HG03354 (cell line): ENCODE results near the gene P2RY8.
"Not testable (repeated sequence)": the region's sequence is repeated elsewhere in the genome, so short reads cannot be mapped to it uniquely, and the experiment has no call there.

Experiments used
- ATAC-seq: cut with Tn5 transposase; IDR thresholded peaks from one replicate; pipeline ENCODE4 v1.9.1; 2021; ENCODE audit warnings: mild to moderate bottlenecking; ENCODE audit not compliant: unreplicated experiment, poor library complexity, severe bottlenecking

The P2RY8 gene

DNA sequence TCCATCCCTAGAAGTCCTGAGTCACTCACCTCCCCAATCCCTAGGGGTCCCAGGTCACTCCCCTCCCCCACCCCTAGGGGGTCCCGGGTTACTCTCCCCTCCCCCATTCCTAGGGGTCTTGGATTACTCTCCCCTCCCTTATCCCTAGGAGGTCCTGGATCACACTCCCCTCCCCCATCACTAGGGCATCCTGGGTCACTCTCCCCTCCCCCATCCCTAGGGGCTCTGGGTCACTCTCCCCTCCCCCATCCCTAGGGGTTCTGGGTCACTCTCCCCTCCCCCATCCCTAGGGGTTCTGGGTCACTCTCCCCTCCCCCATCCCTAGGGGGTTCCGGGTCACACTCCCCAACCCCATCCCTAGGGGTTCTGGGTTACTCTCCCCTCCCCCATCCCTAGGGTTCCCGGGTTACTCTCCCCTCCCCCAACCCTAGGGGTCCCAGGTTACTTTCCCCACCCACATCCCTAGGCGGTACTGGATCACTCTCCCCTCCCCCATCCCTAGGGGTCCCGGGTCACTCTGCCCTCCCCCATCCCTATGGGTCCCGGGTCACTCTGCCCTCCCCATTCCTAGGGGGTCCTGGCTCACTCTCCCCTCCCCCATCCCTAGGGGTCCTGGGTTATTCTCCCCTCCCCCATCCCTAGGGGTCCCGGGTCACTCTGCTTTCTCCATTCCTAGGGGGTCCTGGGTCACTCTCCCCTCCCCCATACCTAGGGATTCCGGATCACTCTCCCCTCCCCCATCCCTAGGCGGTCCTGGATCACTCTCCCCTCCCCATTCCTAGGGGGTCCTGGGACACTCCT lies 86.4 kb downstream of the P2RY8 start:
- no peak for ATAC-seq

DNA sequence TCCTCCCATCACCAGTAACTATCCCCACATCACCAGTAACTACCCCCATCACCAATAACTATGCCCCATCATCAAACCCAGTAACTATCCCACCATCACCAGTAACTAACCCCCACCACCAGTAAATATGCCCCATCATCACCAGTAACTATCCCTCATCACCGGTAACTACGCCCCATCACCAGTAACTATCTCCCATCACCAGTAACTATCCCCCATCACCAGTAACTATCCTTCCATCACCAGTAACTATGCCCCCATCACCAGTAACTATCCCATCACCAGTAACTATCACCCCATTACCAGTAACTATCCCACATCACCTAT lies 87.2 kb downstream of the P2RY8 start:
- ATAC-seq = no peak

DNA sequence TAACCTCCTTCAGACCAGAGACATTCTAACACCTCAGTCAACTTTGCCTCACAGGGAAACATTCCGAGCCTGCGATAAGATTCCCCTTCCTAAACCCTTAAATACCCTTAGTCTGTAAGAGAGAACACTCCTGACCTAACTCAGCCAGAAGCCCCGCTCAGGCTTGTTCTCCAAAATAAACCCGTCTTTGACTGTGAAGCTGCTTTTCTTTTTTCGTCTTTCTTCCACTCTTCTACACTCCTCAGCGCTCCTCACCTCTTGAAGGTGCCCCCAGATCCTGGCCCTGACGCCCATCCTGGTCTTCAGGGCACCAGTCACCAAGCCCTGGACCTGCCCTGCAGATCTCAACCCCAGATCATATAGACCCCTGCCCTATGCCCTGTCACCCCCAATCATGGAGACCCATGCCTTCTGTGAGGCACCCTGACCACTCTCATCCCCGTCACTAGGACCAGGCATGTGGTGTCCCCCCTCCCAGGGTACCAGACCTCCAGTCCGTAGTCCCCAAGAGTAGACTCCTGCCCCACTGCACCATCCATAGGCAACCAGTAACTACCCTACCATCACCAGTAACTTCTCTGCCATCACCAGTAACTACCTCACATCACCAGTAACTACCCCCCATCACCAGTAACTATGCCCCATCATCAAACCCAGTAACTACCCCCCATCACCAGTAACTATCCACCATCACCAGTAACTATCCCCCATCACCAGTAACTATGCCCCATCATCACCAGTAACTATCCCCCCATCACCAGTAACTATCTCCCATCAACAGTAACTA lies 87.8 kb downstream of the P2RY8 start:
- no peak for ATAC-seq

DNA sequence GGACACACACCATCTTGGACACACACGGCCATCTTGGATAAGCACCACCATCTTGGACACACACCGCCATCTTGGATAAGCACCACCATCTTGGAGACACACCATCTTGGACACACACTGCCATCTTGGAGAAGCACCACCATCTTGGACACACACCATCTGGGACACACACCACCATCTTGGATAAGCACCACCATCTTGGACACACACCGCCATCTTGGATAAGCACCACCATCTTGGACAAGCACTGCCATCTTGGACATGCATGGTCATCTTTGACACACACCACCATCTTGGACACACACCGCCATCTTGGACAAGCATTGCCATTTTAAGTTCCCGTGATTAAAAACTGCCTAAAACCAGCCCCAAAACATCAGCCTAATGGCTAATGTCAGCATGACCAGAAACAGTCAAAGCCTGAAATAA lies 88.4 kb downstream of the P2RY8 start:
- not testable (repeated sequence) for ATAC-seq

DNA sequence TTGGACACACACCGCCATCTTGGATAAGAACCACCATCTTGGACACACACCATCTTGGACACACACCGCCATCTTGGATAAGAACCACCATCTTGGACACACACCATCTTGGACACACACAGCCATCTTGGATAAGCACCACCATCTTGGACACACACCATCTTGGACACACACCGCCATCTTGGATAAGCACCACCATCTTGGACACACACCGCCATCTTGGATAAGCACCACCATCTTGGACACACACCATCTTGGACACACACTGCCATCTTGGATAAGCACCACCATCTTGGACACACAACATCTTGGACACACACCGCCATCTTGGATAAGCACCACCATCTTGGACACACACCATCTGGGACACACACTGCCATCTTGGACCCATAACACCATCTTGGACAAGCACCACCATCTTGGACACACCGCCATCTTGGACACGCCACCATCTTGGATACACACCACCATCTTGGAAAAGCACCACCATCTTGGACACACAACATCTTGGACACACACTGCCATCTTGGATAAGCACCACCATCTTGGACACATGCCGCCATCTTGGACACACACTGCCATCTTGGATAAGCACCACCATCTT lies 88.9 kb downstream of the P2RY8 start:
- not testable (repeated sequence) for ATAC-seq

DNA sequence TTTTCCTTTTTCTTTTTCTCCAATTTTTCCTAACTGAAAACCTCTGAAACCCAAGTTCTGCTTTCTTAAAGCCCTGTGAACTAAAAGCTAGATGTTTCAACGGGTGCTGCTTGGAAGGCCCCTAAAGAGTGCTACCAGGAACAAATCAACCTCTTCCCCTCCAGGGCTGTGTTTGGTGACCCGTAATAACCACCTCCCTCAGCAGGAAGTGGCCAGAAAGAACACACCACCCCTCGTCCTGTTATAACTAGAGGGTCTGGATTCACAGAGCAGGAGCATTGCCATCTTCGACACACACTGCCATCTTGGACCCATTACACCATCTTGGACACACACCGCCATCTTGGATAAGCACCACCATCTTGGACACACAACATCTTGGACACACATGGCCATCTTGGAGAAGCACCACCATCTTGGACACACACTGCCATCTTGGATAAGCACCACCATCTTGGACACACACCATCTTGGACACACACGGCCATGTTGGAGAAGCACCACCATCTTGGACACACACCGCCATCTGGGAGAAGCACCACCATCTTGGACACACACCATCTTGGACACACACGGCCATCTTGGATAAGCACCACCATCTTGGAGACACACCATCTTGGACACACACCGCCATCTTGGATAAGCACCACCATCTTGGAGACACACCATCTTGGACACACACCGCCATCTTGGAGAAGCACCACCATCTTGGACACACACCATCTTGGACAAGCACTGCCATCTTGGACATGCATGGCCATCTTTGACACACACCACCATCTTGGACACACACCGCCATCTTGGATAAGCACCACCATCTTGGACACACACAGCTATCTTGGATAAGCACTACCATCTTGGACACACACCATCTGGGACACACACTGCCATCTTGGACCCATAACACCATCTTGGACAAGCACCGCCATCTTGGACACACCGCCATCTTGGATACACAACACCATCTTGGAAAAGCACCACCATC lies 89.7 kb downstream of the P2RY8 start:
- ATAC-seq = not testable (repeated sequence)

DNA sequence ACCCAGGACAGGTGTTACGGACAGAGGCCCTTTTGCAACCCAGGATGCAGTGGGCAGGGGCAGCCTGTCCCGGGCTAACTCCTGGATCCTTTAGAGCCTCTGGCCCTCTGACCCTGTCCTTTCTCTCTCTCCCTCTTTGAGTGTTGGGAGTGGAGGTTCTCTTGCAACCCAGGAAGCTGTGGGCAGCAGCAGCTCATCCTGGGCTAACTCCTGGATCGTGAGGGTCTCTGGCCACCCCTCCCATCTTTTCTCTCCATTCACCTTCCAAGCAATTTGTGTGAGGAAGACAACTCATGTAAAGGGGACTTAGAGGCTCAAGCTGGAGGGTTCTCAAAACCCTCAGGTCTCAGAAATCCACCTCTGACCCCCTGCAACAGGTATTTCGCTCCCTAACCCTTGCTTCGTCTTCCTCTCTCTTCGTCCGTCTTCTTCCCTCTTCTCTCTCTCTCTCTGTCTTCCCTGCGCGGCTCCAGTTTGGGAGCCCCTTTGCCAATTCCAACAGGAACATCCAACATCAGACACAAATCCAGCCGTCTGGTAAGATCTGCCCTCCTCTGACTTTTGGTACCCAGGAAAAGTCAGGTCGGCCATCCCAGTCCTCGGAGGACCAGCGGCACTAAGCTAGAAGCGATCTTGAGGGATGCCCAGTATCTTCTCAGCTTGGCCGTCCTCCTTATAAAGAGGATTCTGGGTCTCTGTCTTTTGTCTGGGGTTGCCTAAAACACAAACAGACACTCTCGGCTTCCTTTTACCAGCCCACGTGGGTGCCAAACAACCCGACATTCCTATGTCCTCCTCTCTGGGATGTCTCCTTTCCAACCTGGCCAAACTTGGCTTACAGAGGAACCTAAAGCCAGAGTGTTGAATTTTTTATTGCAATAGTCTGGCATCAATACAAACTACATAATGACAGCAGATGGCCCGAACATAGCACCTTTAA lies 92.2 kb downstream of the P2RY8 start:
- no peak for ATAC-seq

DNA sequence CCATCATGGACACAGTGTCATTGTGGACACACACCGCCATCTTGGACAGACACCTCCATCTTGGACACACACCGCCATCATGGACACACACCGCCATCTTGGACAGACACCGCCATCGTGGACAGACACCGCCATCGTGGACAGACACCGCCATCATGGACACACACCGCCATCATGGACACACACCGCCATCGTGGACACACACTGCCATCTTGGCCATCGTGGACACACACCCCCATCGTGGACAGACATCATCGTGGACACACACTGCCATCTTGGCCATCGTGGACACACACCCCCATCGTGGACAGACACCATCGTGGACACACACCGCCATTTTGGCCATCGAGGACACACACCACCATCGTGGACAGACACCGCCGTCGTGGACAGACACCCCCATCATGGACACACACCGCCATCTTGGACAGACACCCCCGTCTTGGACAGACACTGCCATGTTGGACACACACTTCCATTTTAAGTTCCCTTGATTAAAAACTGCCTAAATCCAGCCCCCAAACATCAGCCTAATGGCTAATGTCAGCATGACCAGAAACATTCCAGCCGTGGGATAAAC lies 93.4 kb downstream of the P2RY8 start:
- ATAC-seq = no peak

DNA sequence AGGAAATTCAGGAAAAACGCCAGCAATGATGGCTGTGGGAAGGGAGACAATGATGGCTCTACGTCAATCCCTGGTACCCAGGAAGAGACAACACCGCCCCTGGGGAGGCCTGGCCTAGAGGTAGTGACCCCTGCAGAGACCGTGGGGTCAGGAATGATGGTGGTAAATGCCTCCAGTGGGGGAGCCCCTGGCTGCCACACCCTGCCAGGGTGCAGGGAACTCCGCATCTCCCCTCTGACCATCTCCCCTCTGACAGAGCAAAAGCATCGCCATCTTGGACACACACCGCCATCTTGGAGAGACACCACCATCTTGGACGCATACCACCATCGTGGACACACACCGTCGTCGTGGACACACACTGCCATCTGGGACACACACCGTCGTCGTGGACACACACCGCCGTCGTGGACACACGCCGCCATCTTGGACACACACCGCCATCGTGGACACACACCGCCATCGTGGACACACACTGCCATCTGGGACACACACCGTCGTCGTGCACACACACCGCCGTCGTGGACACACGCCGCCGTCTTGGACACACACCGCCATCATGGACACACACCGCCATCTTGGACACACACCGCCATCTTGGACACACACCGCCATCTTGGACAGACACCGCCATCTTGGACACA lies 94.1 kb downstream of the P2RY8 start:
- ATAC-seq = no peak

DNA sequence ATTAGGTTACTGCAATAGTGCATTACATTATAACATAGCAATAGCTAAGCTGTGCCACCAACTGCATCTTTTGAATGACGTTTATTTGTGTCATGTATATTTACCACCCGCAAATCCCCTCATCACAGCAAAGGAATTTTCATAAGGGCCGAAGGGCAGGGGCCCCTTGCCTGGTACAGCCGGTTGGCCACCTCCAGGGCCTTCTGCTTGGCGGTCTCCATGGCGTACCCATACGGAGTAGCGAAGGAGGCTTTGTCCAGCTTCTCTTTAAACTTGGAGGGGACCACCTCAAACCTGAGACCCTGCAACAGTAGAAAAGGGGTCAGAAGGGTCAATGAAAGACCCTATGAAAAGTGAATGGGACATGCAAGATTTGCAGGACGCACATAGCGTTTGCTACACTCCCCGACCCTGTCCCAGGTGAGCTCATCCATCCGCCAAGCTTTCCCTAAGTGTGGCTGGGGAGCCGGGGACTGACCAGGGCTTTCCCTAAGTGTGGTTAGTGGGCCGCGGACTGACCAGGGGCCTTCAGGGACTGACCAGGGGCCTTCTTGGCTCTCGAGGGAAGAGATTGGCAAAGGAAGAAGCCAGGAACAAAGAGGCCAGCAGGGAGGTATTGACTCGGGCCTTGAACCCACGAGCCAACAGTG lies 94.8 kb downstream of the P2RY8 start:
- ATAC-seq = no peak

DNA sequence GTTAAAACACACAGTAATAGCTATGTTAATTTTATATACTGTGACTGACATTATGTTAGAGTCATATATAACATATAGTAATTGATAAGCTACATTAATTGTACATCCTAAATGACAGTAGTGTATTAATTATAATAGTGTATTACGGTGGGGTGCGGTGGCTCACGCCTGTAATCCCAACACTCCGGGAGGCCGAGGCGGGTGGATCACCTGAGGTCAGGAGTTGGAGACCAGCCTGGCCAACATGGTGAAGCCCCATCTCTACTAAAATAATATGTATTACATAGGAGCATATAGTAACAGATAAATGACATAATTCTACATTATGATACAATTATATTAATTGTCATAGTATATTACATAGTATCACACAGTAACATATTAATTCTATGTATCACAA lies 96.5 kb downstream of the P2RY8 start:
- ATAC-seq = no peak

DNA sequence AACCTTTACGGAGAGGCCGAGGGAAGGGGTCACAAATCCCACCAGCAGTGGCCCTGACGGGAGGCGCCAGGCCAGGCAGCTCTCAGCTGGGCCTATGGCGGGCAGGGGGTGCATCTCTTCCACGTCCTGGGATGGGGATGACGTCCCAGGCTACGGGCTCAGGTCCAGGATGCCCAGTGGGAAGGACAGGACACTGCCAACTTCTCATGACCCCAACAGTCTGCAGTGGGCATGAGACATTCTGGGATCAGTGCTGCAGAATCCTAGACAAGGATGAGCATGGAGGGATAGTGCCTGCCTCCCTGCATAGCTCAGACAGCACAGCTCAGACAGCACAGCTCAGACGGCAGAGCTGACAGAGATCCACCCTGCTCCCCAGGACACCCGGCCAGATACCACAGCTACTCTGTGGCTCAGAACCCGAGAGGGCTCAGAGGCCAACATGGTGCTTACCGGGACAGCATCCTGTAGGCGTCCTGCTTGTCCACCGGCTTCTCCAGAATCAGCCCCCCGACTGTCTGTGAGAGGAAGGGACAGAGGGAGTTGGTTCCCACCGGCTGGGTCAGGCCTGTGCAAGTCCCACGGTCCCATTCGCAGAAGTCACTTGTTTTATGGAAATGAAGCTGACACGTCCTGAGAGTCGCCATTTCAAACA lies 101.6 kb downstream of the P2RY8 start:
- ATAC-seq = no peak

DNA sequence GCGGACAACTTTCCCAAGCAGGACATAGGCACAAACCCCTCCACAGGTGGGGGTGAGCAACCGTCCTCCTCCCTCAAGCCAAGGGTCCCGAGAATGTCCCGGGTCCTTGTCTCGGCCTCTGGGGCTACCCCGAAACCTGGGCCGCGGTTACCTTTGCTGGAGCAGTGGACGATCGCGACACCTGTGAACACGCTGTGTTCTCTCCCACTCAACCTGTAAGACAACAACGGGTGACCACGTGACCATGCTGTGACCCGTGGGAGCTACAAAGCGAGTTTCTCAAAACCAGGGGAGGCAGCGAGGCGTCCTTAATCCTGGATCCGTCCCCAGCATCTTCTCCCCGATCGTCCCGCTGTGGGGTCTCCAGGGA lies 102.1 kb downstream of the P2RY8 start:
- ATAC-seq = no peak

DNA sequence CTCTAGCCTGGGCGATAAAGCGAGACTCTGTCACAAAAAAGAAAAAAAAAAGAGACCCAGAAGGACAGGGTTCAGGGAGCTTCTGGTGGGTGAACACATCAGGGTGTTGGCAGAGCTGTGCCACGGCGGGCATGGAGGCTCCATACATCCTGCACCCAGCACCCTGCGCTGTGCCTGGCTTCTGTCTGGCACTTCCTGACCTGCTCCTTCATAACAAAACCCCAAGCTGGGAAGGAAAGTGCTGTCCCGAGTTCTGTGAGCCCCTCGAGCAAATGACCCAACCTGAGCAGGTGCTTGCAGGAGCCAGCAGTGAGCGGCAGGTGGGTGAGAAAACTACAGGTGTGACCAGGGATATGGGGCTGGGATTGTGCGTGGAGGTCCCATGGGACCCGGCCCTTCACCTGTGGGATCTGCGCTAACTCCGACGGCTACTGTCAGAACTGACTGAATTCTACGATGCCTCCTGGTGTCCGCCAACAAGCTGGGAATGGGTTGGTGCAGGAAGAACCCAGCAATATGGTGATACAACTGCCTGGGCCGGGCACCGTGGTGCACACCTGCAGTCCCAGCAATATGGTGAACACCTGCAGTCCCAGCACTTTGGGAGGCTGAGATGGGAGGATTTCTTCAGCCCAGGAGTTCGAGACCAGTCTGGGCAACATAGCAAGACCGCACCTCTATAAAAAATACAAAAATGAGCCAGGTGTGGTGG lies 103.2 kb downstream of the P2RY8 start:
- ATAC-seq = no peak

DNA sequence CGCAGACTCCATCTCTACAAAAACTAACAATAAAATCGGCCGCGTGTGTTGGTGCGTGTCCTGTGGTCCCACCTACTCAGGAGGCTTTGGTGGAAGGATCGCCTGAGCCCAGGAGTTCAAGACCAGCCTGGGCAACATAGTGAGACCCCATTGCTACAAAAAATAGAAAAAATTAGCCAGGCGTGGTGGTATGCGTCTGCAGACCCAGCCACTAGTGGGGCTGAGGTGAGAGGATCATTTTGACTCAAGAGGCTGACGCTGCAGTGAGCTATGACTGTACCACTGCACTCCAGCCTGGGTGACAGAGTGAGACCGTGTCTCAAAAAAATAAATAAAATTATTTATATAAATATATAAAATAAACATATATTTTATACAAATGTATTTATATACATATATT lies 106.5 kb downstream of the P2RY8 start:
- no peak for ATAC-seq

DNA sequence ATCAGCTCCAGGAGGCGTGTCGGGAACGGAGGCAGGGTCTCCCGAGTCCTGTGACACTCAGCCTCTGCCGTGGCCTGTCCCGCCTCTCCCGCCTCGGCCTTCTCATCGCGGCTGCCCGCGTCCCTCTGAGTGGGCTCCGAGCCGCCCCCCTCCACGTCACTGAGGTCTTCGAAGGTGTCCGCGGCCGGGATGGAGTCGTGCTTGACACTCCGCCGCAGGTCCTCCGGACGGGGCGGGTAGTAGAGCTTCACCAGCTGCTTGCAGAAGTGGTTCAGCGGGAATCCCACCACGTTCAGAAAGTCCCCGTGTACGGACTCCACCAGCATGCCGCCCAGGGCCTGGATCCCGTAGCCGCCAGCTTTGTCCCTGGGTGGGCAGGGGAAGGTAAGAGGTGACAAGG lies 109.2 kb downstream of the P2RY8 start:
- no peak for ATAC-seq
